Measurements from ENCODE around the gene ITPR3. TPM values are rescaled to one million over a fixed set of nuclear protein-coding genes. Genes with fewer than 3 reads are reported as not detected.

Gene ITPR3
- total and polyA plus RNA-seq, 2 donors (not counting 3 experiments of a cell fraction or from before 2014, with no cell fraction given): 28.8 to 52.2 TPM

- BruUV-seq (replicated peaks): no TSS peak
- DNase-seq (ENCODE audit: low read depth, low spot score) (no peak), FAIRE-seq (no peak)
- no peak overlapping the region for H3K27ac ChIP-seq (ENCODE audit: insufficient read depth, low read depth, low read length)
- no peaks in the 10 kb centered on the region for H3K27me3 ChIP-seq (ENCODE audit: control insufficient read depth in 2 of 2, insufficient read depth in 2 of 2, low read length in 2 of 2)
- no peak for TF ChIP-seq MAX (IDR thresholded peaks at IDR 0.05; ENCODE audit: insufficient read depth, insufficient read length)
- TF ChIP-seq GATA2 (IDR thresholded peaks at IDR 0.05; ENCODE audit: insufficient read depth, insufficient read length, low read depth, low read length): no peak
- no peak for TF ChIP-seq POLR2A (IDR thresholded peaks at IDR 0.05; ENCODE audit: low read depth, low read length)
- TF ChIP-seq MYC (IDR thresholded peaks at IDR 0.05; ENCODE audit: low read depth, low read length): no peak
- TF ChIP-seq FOS (IDR thresholded peaks at IDR 0.05; ENCODE audit: borderline replicate concordance, insufficient read depth, low read length): no peak
- no peak overlapping the region for H3K4me2 ChIP-seq (ENCODE audit: insufficient read depth, low read length)
- ChIA-PET CTCF (interaction anchor here (1.1 to 1.9 kb wide), 3 partner anchors 10 to 111 kb away, joined by 3 to 8 read pairs (median 4); partner anchors contain the start of gene BAK1), POLR2A (no interaction called here)
- no peaks in the 10 kb centered on the region for H4K20me1 ChIP-seq (replicated peaks; ENCODE audit: control insufficient read depth, extremely low read depth, insufficient read depth, low read length)
- no peaks in the 10 kb centered on the region for H3K9me3 ChIP-seq (replicated peaks; ENCODE audit: control insufficient read depth, insufficient read depth, low read length)
- intact Hi-C loops (cut with micrococcal nuclease) (no loop called here), dilution Hi-C loops (cut with MboI; ENCODE audit: extremely low pct_ligation_motif_present, low sequenced_read_pairs) (no loop called here)
- no peak overlapping the region for H3K4me3 ChIP-seq (replicated peaks in 1 of 3; ENCODE audit: insufficient read depth in 1 of 3, low read depth in 1 of 3, low read length in 3 of 3)
- H3K9me1 ChIP-seq (replicated peaks; ENCODE audit: control insufficient read depth, extremely low read depth, insufficient read depth, low read length): no peaks in the 10 kb centered on the region
- no peak overlapping the region for H2AFZ ChIP-seq (ENCODE audit: low read depth, low read length)
- H3K9ac ChIP-seq (replicated peaks; ENCODE audit: extremely low read depth, insufficient read depth, low read length): no peak overlapping the region
- peaks cover 3% of the 10 kb centered on the region for H3K79me2 ChIP-seq (ENCODE audit: control insufficient read depth, insufficient read depth, low read length)
- H3K36me3 ChIP-seq (ENCODE audit: control insufficient read depth in 2 of 2, extremely low read depth in 1 of 2, insufficient read depth in 2 of 2, low read length in 2 of 2): peaks cover 0 to 49% of the 10 kb centered on the region in 2 experiments
- H3K4me1 ChIP-seq (ENCODE audit: control insufficient read depth, extremely low read depth, insufficient read depth, low read length): peaks cover 34% of the 10 kb centered on the region
These were observed 69.6 kb downstream of the ITPR3 start for GRCh38 chr6:33690766-33691165.

DNA sequence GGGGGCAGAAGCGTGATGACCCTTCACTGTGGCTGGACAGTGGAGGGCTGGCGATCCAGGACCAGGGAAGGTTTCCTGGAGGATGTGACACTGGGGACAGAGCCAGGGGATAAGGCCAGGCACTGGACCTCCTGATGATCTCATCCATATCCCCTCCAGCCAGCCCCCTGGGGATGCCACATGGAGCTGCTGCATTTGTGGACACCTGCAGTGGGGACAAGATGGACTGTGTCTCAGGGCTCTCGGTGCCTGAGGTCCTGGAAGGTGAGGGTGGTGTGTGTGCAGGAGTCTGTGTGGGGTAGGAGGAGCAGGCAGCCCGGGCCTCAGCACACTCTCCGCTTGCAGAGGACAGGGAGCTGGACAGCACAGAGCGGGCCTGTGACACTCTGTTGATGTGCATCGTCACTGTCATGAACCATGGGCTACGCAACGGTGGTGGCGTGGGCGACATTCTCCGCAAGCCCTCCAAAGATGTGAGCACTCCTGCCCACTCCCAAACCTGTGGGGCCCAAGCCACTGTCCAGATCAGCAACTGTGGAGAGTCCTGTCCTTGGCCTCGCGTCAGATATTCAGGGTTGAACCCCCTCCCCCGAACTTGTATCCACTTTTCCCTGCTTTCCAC, 70.4 kb downstream of the ITPR3 start:
- H3K27me3 ChIP-seq (ENCODE audit: control insufficient read depth in 2 of 2, insufficient read depth in 2 of 2, low read length in 2 of 2): no peaks in the 10 kb centered on the region
- no peaks in the 10 kb centered on the region for H4K20me1 ChIP-seq (replicated peaks; ENCODE audit: control insufficient read depth, extremely low read depth, insufficient read depth, low read length)
- H3K4me2 ChIP-seq (ENCODE audit: insufficient read depth, low read length): no peak overlapping the region
- H3K79me2 ChIP-seq (ENCODE audit: control insufficient read depth, insufficient read depth, low read length): peaks cover 3% of the 10 kb centered on the region
- no peak overlapping the region for H3K4me3 ChIP-seq (replicated peaks in 1 of 3; ENCODE audit: insufficient read depth in 1 of 3, low read depth in 1 of 3, low read length in 3 of 3)
- ChIA-PET POLR2A (no interaction called here), CTCF (interaction anchor here (1.1 kb wide), 1 partner anchor 9 kb away, joined by 7 read pairs; no protein-coding TSS in a partner anchor)
- dilution Hi-C loops (cut with MboI; ENCODE audit: extremely low pct_ligation_motif_present, low sequenced_read_pairs) (no loop called here), intact Hi-C loops (cut with micrococcal nuclease) (no loop called here)
- H3K9me3 ChIP-seq (replicated peaks; ENCODE audit: control insufficient read depth, insufficient read depth, low read length): no peaks in the 10 kb centered on the region
- no peak overlapping the region for H3K9ac ChIP-seq (replicated peaks; ENCODE audit: extremely low read depth, insufficient read depth, low read length)
- no peaks in the 10 kb centered on the region for H3K9me1 ChIP-seq (replicated peaks; ENCODE audit: control insufficient read depth, extremely low read depth, insufficient read depth, low read length)
- no peak overlapping the region for H2AFZ ChIP-seq (ENCODE audit: low read depth, low read length)
- no peak for DNase-seq (ENCODE audit: low read depth, low spot score)
- TF ChIP-seq MYC (IDR thresholded peaks at IDR 0.05; ENCODE audit: low read depth, low read length): no peak
- no peak for TF ChIP-seq FOS (IDR thresholded peaks at IDR 0.05; ENCODE audit: borderline replicate concordance, insufficient read depth, low read length)
- no peak for TF ChIP-seq GATA2 (IDR thresholded peaks at IDR 0.05; ENCODE audit: insufficient read depth, insufficient read length, low read depth, low read length)
- no peak for TF ChIP-seq EZH2 (IDR thresholded peaks at IDR 0.05; ENCODE audit: borderline replicate concordance, low read depth, low read length, severe bottlenecking)
- TF ChIP-seq CTCF (IDR thresholded peaks at IDR 0.05; ENCODE audit: extremely low read depth in 1 of 2, insufficient read depth in 1 of 2, low read depth in 1 of 2, low read length in 2 of 2): no peak
- no peak for TF ChIP-seq MAX (IDR thresholded peaks at IDR 0.05; ENCODE audit: insufficient read depth, insufficient read length)
- no peak for TF ChIP-seq POLR2A (IDR thresholded peaks at IDR 0.05; ENCODE audit: low read depth, low read length)
- no peak for TF ChIP-seq POLR2AphosphoS5 (IDR thresholded peaks at IDR 0.05; ENCODE audit: insufficient read depth, low read depth, low read length)
- TF ChIP-seq JUN (IDR thresholded peaks at IDR 0.05; ENCODE audit: borderline replicate concordance, insufficient read depth, insufficient read length, low read depth): no peak
- FAIRE-seq: no peak
- no TSS peak for BruUV-seq (replicated peaks)
- peaks cover 0 to 42% of the 10 kb centered on the region in 2 experiments for H3K36me3 ChIP-seq (ENCODE audit: control insufficient read depth in 2 of 2, extremely low read depth in 1 of 2, insufficient read depth in 2 of 2, low read length in 2 of 2)
- H3K4me1 ChIP-seq (ENCODE audit: control insufficient read depth, extremely low read depth, insufficient read depth, low read length): peaks cover 42% of the 10 kb centered on the region
- no peak overlapping the region for H3K27ac ChIP-seq (ENCODE audit: insufficient read depth, low read depth, low read length)

Data from endothelial cell of umbilical vein (primary cell).